HG03064 (cell line): ENCODE results near the gene SEC31A.

ENCODE experiments used
- ATAC-seq: cut with Tn5 transposase; IDR thresholded peaks from one replicate; pipeline ENCODE4 v1.9.1; 2021; ENCODE audit warnings: low read depth; ENCODE audit not compliant: unreplicated experiment

SEC31A gene

DNA sequence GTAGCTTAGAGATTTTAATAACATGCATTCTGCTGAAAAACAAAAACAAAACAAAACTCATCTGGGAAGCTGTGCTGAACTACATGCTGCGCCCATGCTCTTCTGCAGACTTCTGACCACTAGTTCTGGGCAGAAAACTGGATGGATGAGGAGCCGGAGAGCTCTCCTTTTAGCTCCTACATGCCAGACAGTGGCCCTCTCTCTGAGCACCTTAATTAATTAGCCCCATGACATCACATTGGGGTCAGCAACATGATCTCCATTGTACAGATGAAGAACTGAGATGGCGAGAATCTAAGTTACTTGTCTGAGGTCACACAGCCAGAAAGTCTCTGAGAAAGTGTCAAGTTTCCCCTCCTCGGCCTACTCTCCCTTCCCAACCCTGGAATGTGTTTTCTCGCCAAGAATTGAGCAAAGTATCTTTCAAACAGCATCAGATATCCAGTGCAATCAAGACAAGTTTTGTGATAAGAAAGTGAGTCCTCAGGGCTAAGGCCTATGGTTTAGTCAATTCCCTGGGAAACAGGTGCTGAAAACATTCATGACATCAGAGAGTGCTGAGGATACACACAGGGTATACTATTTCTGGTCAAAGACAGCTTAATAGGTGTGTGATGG is 113.9 kb downstream of the SEC31A start:
- no peak for ATAC-seq

DNA sequence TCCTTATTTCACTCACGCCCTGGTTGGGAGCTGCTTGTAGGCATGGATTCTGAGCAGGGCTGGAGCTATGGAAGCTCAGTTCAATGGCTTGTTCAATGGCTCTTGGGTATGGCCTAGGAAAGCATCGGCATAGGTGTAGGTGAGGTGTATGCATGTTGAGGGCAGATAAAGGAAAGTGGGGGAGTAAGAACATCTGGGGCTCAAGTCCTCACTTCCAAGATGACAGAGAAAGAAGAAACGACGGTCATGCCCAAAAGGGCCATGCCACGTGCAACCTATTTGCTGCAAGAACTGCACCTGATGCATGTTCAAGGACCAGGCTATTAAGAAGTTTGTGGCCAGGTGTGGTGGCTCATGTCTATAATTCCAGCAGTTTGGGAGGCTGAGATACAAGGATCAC is 115.7 kb downstream of the SEC31A start:
- no peak for ATAC-seq

DNA sequence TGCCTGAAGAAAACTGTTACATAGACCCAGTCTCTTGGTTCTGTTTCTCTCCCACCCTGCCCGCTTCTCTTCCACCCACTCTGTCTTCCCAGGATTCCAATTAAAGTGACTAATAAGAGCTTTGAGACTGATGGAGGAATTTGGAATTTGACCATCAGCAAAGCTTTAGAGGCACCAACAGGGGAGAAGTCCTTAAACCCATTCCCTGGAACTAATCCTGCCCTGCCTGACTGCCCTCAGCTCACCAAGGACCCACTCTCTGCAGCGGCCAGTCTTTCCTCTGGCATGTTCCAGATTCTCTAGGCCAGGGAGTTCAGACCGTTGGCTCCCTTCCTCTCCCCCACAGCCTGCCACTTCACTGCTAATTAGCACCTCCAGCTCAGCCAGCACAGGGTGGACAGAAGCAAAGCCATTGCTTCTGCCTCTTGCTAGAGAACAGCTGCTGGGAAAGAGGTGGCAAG is 116.2 kb downstream of the SEC31A start:
- no peak for ATAC-seq

- no peak for ATAC-seq
These were observed 117.9 kb downstream of the SEC31A start for GRCh38 chr4:82773057-82773456.

- ATAC-seq = no peak
These were observed 120.3 kb downstream of the SEC31A start for GRCh38 chr4:82770607-82771006.
